ENCODE measurements around the gene ZDHHC8. TPM values are rescaled to one million over a fixed set of nuclear protein-coding genes. Genes with fewer than 3 reads are reported as not detected.

The ZDHHC8 gene
- total RNA-seq, 1 experiment from 2014 or later: 89.3 TPM

DNA sequence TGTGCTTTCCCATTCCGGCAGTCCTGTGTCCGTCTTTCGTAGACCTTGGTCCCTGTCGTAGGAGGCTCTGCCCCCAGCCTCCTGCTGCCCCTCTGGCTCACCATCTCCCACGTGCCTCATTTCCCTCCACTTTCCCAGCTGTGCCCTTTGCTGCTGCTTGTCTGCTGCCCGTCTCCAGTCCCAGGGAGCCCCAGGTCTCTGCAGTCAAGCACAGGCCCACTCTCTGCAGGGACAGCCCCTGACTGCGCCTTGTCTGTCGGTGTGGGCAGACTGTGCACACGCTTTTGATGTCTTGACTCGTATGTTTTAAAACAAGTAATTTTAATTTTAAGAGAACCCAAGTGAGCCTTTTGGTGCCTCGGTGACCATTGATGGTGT, 39.1 kb upstream of the ZDHHC8 start (continued):
- TF ChIP-seq CBX3 (IDR thresholded peaks at IDR 0.05; ENCODE audit: low read depth): no peak

DNA sequence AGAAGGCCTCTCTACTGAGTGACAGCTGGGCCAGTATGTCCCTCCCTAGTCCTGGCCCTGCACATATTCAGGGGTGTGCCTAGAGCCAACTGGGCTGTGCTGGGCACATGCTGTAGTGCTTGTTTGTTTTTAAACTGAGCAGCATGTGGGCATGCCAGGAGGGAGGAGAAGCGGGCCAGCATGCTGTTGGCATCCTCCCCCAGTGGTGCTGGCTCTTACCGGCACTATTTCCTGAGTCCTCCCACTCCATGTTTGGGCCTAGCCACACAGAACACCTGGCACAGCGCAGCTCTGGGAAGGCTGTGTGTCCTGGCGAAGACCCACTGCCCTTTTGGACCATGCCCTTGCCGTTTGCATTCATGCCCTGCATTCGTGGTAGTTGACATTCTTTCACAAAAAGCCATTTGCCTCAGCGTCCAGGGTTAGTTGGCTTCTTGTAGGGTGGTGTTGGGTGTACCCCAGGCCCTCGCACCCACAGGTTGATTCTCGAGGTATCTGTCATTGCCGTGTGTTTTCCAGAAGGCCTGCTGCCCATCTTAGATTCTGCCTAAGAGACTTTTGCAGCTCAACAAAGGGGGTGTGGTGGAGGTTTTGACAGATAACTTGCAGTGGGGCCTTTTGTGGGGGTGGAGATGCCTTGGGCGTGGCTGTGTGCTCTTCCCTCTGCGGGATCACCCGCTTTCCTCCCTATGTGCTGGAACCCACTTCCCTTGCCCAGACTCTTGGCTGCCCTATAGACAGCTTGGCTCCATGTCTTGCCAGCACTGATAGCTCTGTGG, 38.0 kb upstream of the ZDHHC8 start:
- ChIA-PET RAD21 (ENCODE audit: low non-redundant PET in 1 of 2, low total read pairs in 2 of 2, uncharacterized antibody in 2 of 2, unreplicated experiment in 2 of 2) (no interaction called here), POLR2A (no interaction called here), CTCF (no interaction called here)
- H3K9ac ChIP-seq (ENCODE audit: low read length): no peak overlapping the region
- BruUV-seq (replicated peaks): no TSS peak
- ATAC-seq: no peak
- H3K79me2 ChIP-seq (ENCODE audit: insufficient read depth, low read length): peaks cover 78% of the 10 kb centered on the region
- no peaks in the 10 kb centered on the region for H3K27me3 ChIP-seq (ENCODE audit: insufficient read depth, low read length)
- DNase-seq (ENCODE audit: low read depth, low spot score): no peak
- no peak overlapping the region for H2AFZ ChIP-seq (ENCODE audit: low read depth, low read length, poor library complexity, severe bottlenecking)
- H3K4me3 ChIP-seq (replicated peaks in 1 of 2; ENCODE audit: low read depth in 1 of 2, low read length in 2 of 2): no peak overlapping the region
- no peaks in the 10 kb centered on the region for H3K4me1 ChIP-seq (ENCODE audit: control insufficient read depth in 1 of 2, insufficient read depth in 2 of 2, low read length in 2 of 2)
- no peaks in the 10 kb centered on the region for H4K20me1 ChIP-seq (ENCODE audit: insufficient read depth)
- H3K4me2 ChIP-seq (ENCODE audit: low read length): no peak overlapping the region
- H3K27ac ChIP-seq (ENCODE audit: low read depth, low read length): no peak overlapping the region
- H3K36me3 ChIP-seq (ENCODE audit: control insufficient read depth in 1 of 2, insufficient read depth in 2 of 2, low read length in 2 of 2): peaks cover 86 to 88% of the 10 kb centered on the region in 2 experiments
- intact Hi-C loops (cut with micrococcal nuclease): no loop called here
- no peaks in the 10 kb centered on the region for H3K9me3 ChIP-seq (ENCODE audit: control insufficient read depth in 1 of 2, insufficient read depth in 1 of 2, low read depth in 1 of 2, low read length in 2 of 2)
- H3K9me2 ChIP-seq (ENCODE audit: insufficient read depth): no peaks in the 10 kb centered on the region
- TF ChIP-seq SRF (IDR thresholded peaks at IDR 0.05; ENCODE audit: low read depth) (no peak), CBX3 (IDR thresholded peaks at IDR 0.05; ENCODE audit: low read depth) (no peak), ZNF274 (IDR thresholded peaks at IDR 0.05; ENCODE audit: low read depth, low read length) (no peak), TCF7L2 (IDR thresholded peaks at IDR 0.05; ENCODE audit: borderline replicate concordance, extremely low read depth, insufficient read depth, insufficient read length) (no peak)

- H3K4me2 ChIP-seq (ENCODE audit: low read length): no peak overlapping the region
- H2AFZ ChIP-seq (ENCODE audit: low read depth, low read length, poor library complexity, severe bottlenecking): no peak overlapping the region
- no peaks in the 10 kb centered on the region for H3K4me1 ChIP-seq (ENCODE audit: control insufficient read depth in 1 of 2, insufficient read depth in 2 of 2, low read length in 2 of 2)
- RAD21 ChIA-PET (ENCODE audit: low non-redundant PET in 1 of 2, low total read pairs in 2 of 2, uncharacterized antibody in 2 of 2, unreplicated experiment in 2 of 2): no interaction called here
- no peak overlapping the region for H3K9ac ChIP-seq (ENCODE audit: low read length)
- H4K20me1 ChIP-seq (ENCODE audit: insufficient read depth): no peaks in the 10 kb centered on the region
- H3K9me3 ChIP-seq (ENCODE audit: control insufficient read depth in 1 of 2, insufficient read depth in 1 of 2, low read depth in 1 of 2, low read length in 2 of 2): no peaks in the 10 kb centered on the region
- CTCF ChIA-PET: no interaction called here
- no peak for DNase-seq (ENCODE audit: low read depth, low spot score)
- peaks cover 78% of the 10 kb centered on the region for H3K79me2 ChIP-seq (ENCODE audit: insufficient read depth, low read length)
- H3K27ac ChIP-seq (ENCODE audit: low read depth, low read length): no peak overlapping the region
- peaks cover 82 to 88% of the 10 kb centered on the region in 2 experiments for H3K36me3 ChIP-seq (ENCODE audit: control insufficient read depth in 1 of 2, insufficient read depth in 2 of 2, low read length in 2 of 2)
- no TSS peak for BruUV-seq (replicated peaks)
- no peaks in the 10 kb centered on the region for H3K27me3 ChIP-seq (ENCODE audit: insufficient read depth, low read length)
- ATAC-seq: 0 out of 2 replicates have a peak, but pooled peaks have one; percentile 14
- intact Hi-C loops (cut with micrococcal nuclease): no loop called here
- no peak overlapping the region for H3K4me3 ChIP-seq (replicated peaks in 1 of 2; ENCODE audit: low read depth in 1 of 2, low read length in 2 of 2)
- POLR2A ChIA-PET: no interaction called here
- H3K9me2 ChIP-seq (ENCODE audit: insufficient read depth): no peaks in the 10 kb centered on the region
- TF ChIP-seq CBX3 (IDR thresholded peaks at IDR 0.05; ENCODE audit: low read depth) (no peak), ELF1 (IDR thresholded peaks at IDR 0.05; ENCODE audit: borderline replicate concordance, low read depth) (no peak), FOSL1 (IDR thresholded peaks at IDR 0.05; ENCODE audit: low read depth) (no peak), POLR2A (IDR thresholded peaks at IDR 0.05; ENCODE audit: borderline replicate concordance, extremely low read depth, insufficient read depth, insufficient read length) (no peak), POLR2AphosphoS5 (IDR thresholded peaks at IDR 0.05; ENCODE audit: low read depth, low read length) (no peak), ZFX (IDR thresholded peaks at IDR 0.05) (no peak), CEBPB (IDR thresholded peaks at IDR 0.05; ENCODE audit: low read depth) (no peak), REST (IDR thresholded peaks at IDR 0.05; ENCODE audit: low read depth) (no peak), EZH2 (IDR thresholded peaks at IDR 0.05) (no peak)
- TF ChIP-seq, protein P1, sequence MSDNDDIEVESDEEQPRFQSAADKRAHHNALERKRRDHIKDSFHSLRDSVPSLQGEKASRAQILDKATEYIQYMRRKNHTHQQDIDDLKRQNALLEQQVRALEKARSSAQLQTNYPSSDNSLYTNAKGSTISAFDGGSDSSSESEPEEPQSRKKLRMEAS (IDR thresholded peaks at IDR 0.05): no peak
Measured at GRCh38 chr22:20094197-20094807, 37.3 kb upstream of the ZDHHC8 start.

Measured in HCT116 (cell line).